Natural killer cell (primary cell): ENCODE data around the gene SAPCD2. TPM values are rescaled to one million over a fixed set of nuclear protein-coding genes. Genes with fewer than 3 reads are reported as not detected.
"Not testable (repeated sequence)": the region's sequence is repeated elsewhere in the genome, so short reads cannot be mapped to it uniquely, and the experiment has no call there.

Experiments
- ATAC-seq, 3 donors: fragments of 150-1000 bp in 2 of 3; fragments of 200-7000 bp in 1 of 3; cut with Tn5 transposase; 1 replicate in 1 of 3; 2 replicates in 2 of 3; pipeline ENCODE4 v1.10.0; 2021; ENCODE audit warnings: mild to moderate bottlenecking in 2 of 3, moderate library complexity in 2 of 3
- DNase-seq, 2 donors: peaks; one replicate each; pipeline versions ENCODE4 v3.0.0 to v3.0.0-alpha.2; 2013 to 2021; ENCODE audit warnings: mixed read lengths in 1 of 2
- H3K27ac ChIP-seq: one replicate; pipeline ENCODE4 v1.5.1; 2013; ENCODE audit warnings: mild to moderate bottlenecking, low read length
- H3K27me3 ChIP-seq: one replicate; pipeline ENCODE4 v1.6.1; 2013; ENCODE audit warnings: low read length; ENCODE audit not compliant: control insufficient read depth, insufficient read depth
- H3K36me3 ChIP-seq: one replicate; pipeline ENCODE4 v1.6.1; 2013; ENCODE audit warnings: low read length; ENCODE audit not compliant: control insufficient read depth, insufficient read depth
- H3K4me1 ChIP-seq: one replicate; pipeline ENCODE4 v1.6.1; 2013; ENCODE audit warnings: low read length; ENCODE audit not compliant: control insufficient read depth, insufficient read depth
- H3K4me3 ChIP-seq: one replicate; pipeline ENCODE4 v1.5.1; 2013; ENCODE audit warnings: low read length
- H3K9me3 ChIP-seq: one replicate; pipeline ENCODE4 v1.6.1; 2013; ENCODE audit warnings: low read length; ENCODE audit not compliant: control insufficient read depth, insufficient read depth
- H3K27ac Mint-ChIP-seq, 2 donors: one replicate each; pipeline ENCODE4 v1.8.0; 2022; ENCODE audit warnings: mild to moderate bottlenecking in 2 of 2, mixed read lengths in 2 of 2, moderate library complexity in 1 of 2
- H3K27me3 Mint-ChIP-seq, 2 donors: one replicate each; pipeline ENCODE4 v1.8.0; 2022; ENCODE audit warnings: low read depth in 2 of 2, mixed read lengths in 2 of 2
- H3K36me3 Mint-ChIP-seq: one replicate; pipeline ENCODE4 v1.8.0; 2022; ENCODE audit warnings: mixed read lengths
- H3K4me1 Mint-ChIP-seq, 2 donors: one replicate each; pipeline ENCODE4 v1.8.0; 2022; ENCODE audit warnings: mixed read lengths in 2 of 2
- H3K4me3 Mint-ChIP-seq: one replicate; pipeline ENCODE4 v1.8.0; 2022; ENCODE audit warnings: mild to moderate bottlenecking, moderate library complexity, mixed read lengths
- H3K9me3 Mint-ChIP-seq, 2 donors: one replicate each; pipeline ENCODE4 v1.8.0; 2022; ENCODE audit warnings: mixed read lengths in 2 of 2
- CTCF ChIP-seq: fragments of 200-600 bp; IDR thresholded peaks from one replicate; pipeline ENCODE4 v1.8.0; 2022; ENCODE audit warnings: antibody characterized with exemption
- WGBS: methylation state at CpG from one replicate; pipeline ENCODE4 v1.1.7; 2013; ENCODE audit warnings: missing lambda C conversion rate; ENCODE audit not compliant: insufficient coverage; 5-methylcytosine and 5-hydroxymethylcytosine counted together
- intact Hi-C: fragments of 100-400 bp; cut with micrococcal nuclease; formaldehyde crosslinking; loops from one replicate; pipeline ENCODE4 v1.14.2; 2022
- total RNA-seq, 4 donors: library from RNA; stranded (reverse); fragments of 120-200 nt in 1 of 4; gene quantifications; one replicate each; pipeline versions ENCODE4 v1.2.3 to v1.2.4, GENCODE V29; 2013 to 2022

The SAPCD2 gene
- total RNA-seq, 3 donors from 2014 or later (not counting 1 experiment from before 2014, with no cell fraction given) = 0.59 to 2.6 (median 1.0) TPM

GRCh38 chr9:137064027-137064879 lies 6.1 kb downstream of the SAPCD2 start:
- Histone ChIP-seq H3K36me3 (no peaks in the 10 kb centered on the region), H3K9me3 (no peaks in the 10 kb centered on the region), H3K4me3 (no peak overlapping the region), H3K4me1 (peaks cover 14% of the 10 kb centered on the region), H3K27ac (no peak overlapping the region), H3K27me3 (no peaks in the 10 kb centered on the region)
- Mint-ChIP-seq H3K27me3 (no peaks in the 10 kb centered on the region), H3K36me3 (no peaks in the 10 kb centered on the region), H3K27ac (no peak overlapping the region), H3K9me3 (no peaks in the 10 kb centered on the region), H3K4me1 (peaks cover 8 to 10% of the 10 kb centered on the region in 2 donors), H3K4me3 (no peak overlapping the region)
- TF ChIP-seq CTCF = peak; percentile 90
- DNase-seq (peak; percentile 55 to 76), ATAC-seq (peak; percentile 45 to 59 (median 51))
- intact Hi-C loops = no loop called here
- 60% methylated on average over 55 of the region's 55 CpGs for WGBS

- H3K4me1 Mint-ChIP-seq = peaks cover 8 to 10% of the 10 kb centered on the region in 2 donors
- no peak overlapping the region for H3K27ac Mint-ChIP-seq
- no peaks in the 10 kb centered on the region for H3K9me3 Mint-ChIP-seq
- ATAC-seq (no peak), DNase-seq (no peak)
- intact Hi-C loops = no loop called here
- H3K27me3 Mint-ChIP-seq = no peaks in the 10 kb centered on the region
- Histone ChIP-seq H3K4me1 (peaks cover 12% of the 10 kb centered on the region), H3K27ac (no peak overlapping the region), H3K36me3 (no peaks in the 10 kb centered on the region), H3K9me3 (no peaks in the 10 kb centered on the region), H3K4me3 (no peak overlapping the region), H3K27me3 (no peaks in the 10 kb centered on the region)
- H3K4me3 Mint-ChIP-seq = no peak overlapping the region
- H3K36me3 Mint-ChIP-seq = no peaks in the 10 kb centered on the region
- whole genome bisulfite sequencing = 90% methylated on average over 26 of the region's 26 CpGs
- TF ChIP-seq CTCF = no peak
Observed at GRCh38 chr9:137063311-137064026, 6.9 kb downstream of the SAPCD2 start.

GRCh38 chr9:137062798-137063197 lies 7.6 kb downstream of the SAPCD2 start:
- ATAC-seq, H3K36me3 ChIP-seq, H3K27me3 ChIP-seq, H3K27ac ChIP-seq, H3K36me3 Mint-ChIP-seq, H3K4me1 Mint-ChIP-seq, H3K9me3 Mint-ChIP-seq, H3K27ac Mint-ChIP-seq, DNase-seq, intact Hi-C loops, H3K4me1 ChIP-seq, H3K9me3 ChIP-seq, H3K27me3 Mint-ChIP-seq, H3K4me3 ChIP-seq, H3K4me3 Mint-ChIP-seq: not testable (repeated sequence)
- WGBS = 98% methylated on average over 6 of the region's 9 CpGs

GRCh38 chr9:137062384-137062783 lies 8.0 kb downstream of the SAPCD2 start:
- DNase-seq = no peak
- Mint-ChIP-seq H3K9me3 (no peaks in the 10 kb centered on the region), H3K36me3 (no peaks in the 10 kb centered on the region), H3K27ac (no peak overlapping the region), H3K27me3 (no peaks in the 10 kb centered on the region), H3K4me1 (peaks cover 4 to 5% of the 10 kb centered on the region in 2 donors), H3K4me3 (no peak overlapping the region)
- H3K27me3 ChIP-seq = no peaks in the 10 kb centered on the region
- H3K4me1 ChIP-seq = peaks cover 7% of the 10 kb centered on the region
- no peak overlapping the region for H3K27ac ChIP-seq
- no peak for TF ChIP-seq CTCF
- no peak overlapping the region for H3K4me3 ChIP-seq
- intact Hi-C loops = no loop called here
- H3K36me3 ChIP-seq = no peaks in the 10 kb centered on the region
- WGBS = 91% methylated on average over 15 of the region's 15 CpGs
- ATAC-seq = no peak
- H3K9me3 ChIP-seq = no peaks in the 10 kb centered on the region
